GM23338 (cell line): ENCODE data around the gene FAM193B. TPM values are rescaled to one million over a fixed set of nuclear protein-coding genes. Genes with fewer than 3 reads are reported as not detected.
A peak's percentile ranks its signal among the peaks of the same experiment; 100 is the strongest.

Source experiments
- ATAC-seq: fragments of 200-7000 bp; cut with Tn5 transposase; 3 replicates; pipeline ENCODE4 v1.9.1; 2020
- DNase-seq: peaks from one replicate; pipeline ENCODE4 v3.0.0-alpha.2; 2015; ENCODE audit warnings: low spot score
- H2AFZ ChIP-seq: fragments of 200-600 bp; sonication (generic); 2 replicates; pipeline ENCODE4 v1.8.0; 2016; ENCODE audit warnings: antibody characterized with exemption, mild to moderate bottlenecking, moderate library complexity
- H3F3A ChIP-seq: fragments of 200-600 bp; sonication (generic); replicated peaks from 2 replicates; pipeline ENCODE4 v1.8.0; 2017; ENCODE audit warnings: antibody characterized with exemption, mixed run types, low read depth
- H3K27ac ChIP-seq: fragments of 200-600 bp; sonication (generic); 2 replicates; pipeline ENCODE4 v1.6.1; 2016; ENCODE audit warnings: low read depth
- H3K27me3 ChIP-seq: fragments of 200-600 bp; sonication (generic); 2 replicates; pipeline ENCODE4 v1.8.0; 2016; ENCODE audit warnings: mild to moderate bottlenecking, mixed run types, moderate library complexity; ENCODE audit not compliant: insufficient read depth
- H3K36me3 ChIP-seq: fragments of 200-600 bp; sonication (generic); 2 replicates; pipeline ENCODE4 v1.8.0; 2016; ENCODE audit warnings: mild to moderate bottlenecking; ENCODE audit not compliant: insufficient read depth
- H3K4me1 ChIP-seq: fragments of 200-600 bp; sonication (generic); 2 replicates; pipeline ENCODE4 v1.8.0; 2016; ENCODE audit warnings: mild to moderate bottlenecking, moderate library complexity; ENCODE audit not compliant: insufficient read depth
- H3K4me2 ChIP-seq: fragments of 200-600 bp; sonication (generic); 2 replicates; pipeline ENCODE4 v1.7.1; 2017; ENCODE audit warnings: mixed run types
- H3K4me3 ChIP-seq: fragments of 200-600 bp; sonication (generic); 2 replicates; pipeline ENCODE4 v1.6.1; 2016; ENCODE audit warnings: mixed run types
- H3K79me2 ChIP-seq: fragments of 200-600 bp; sonication (generic); replicated peaks from 2 replicates; pipeline ENCODE4 v1.8.0; 2017; ENCODE audit warnings: mild to moderate bottlenecking; ENCODE audit not compliant: insufficient read depth
- H3K9me2 ChIP-seq: fragments of 200-600 bp; sonication (generic); 2 replicates; pipeline ENCODE4 v1.8.0; 2017; ENCODE audit not compliant: insufficient read depth
- H4K20me1 ChIP-seq: fragments of 200-600 bp; sonication (generic); replicated peaks from 2 replicates; pipeline ENCODE4 v1.8.0; 2017; ENCODE audit warnings: mild to moderate bottlenecking; ENCODE audit not compliant: insufficient read depth
- H3K27ac Mint-ChIP-seq: 2 replicates; pipeline ENCODE4 v1.8.0; 2020; ENCODE audit warnings: inconsistent platforms, mild to moderate bottlenecking, moderate library complexity, mixed read lengths
- H3K27me3 Mint-ChIP-seq: 3 replicates; pipeline ENCODE4 v1.8.0; 2022; ENCODE audit warnings: low read depth, mild to moderate bottlenecking, moderate library complexity, mixed read lengths, inconsistent platforms; ENCODE audit not compliant: insufficient read depth, poor library complexity
- H3K36me3 Mint-ChIP-seq: 3 replicates; pipeline ENCODE4 v1.8.0; 2021; ENCODE audit warnings: low read depth, mild to moderate bottlenecking, inconsistent platforms, moderate library complexity, mixed read lengths
- H3K4me1 Mint-ChIP-seq: 3 replicates; pipeline ENCODE4 v1.8.0; 2020; ENCODE audit warnings: mild to moderate bottlenecking, inconsistent platforms, mixed read lengths
- H3K4me3 Mint-ChIP-seq: 3 replicates; pipeline ENCODE4 v1.8.0; 2021; ENCODE audit warnings: moderate library complexity, mild to moderate bottlenecking, inconsistent platforms, mixed read lengths
- H3K9me3 Mint-ChIP-seq: 3 replicates; pipeline ENCODE4 v1.8.0; 2020; ENCODE audit warnings: moderate library complexity, mild to moderate bottlenecking, inconsistent platforms, mixed read lengths
- CREB1 ChIP-seq: fragments of 250-450 bp; sonication (Bioruptor Pico); IDR thresholded peaks from 2 replicates; pipeline ENCODE4 v1.5.0; 2020; ENCODE audit warnings: low read depth, mild to moderate bottlenecking, moderate library complexity
- CTCF ChIP-seq, 2 experiments: fragments of 200-600 bp in 1 of 2; sonication (generic) in 1 of 2; conservative IDR thresholded peaks; 2 replicates each; pipeline versions ENCODE4 v1.5.1 to v1.6.1; 2016 to 2017; ENCODE audit warnings: antibody characterized with exemption in 2 of 2, low read depth in 2 of 2, mild to moderate bottlenecking in 2 of 2, moderate library complexity in 1 of 2
- EZH2 ChIP-seq: fragments of 200-600 bp; sonication (generic); IDR thresholded peaks from one replicate; pipeline ENCODE4 v1.8.0; 2017; ENCODE audit warnings: antibody characterized with exemption, mild to moderate bottlenecking, low read depth; ENCODE audit not compliant: unreplicated experiment
- EZH2phosphoT487 ChIP-seq: fragments of 200-600 bp; sonication (generic); IDR thresholded peaks from one replicate; pipeline ENCODE4 v1.8.1; 2018; ENCODE audit warnings: antibody characterized with exemption; ENCODE audit not compliant: unreplicated experiment
- NANOG ChIP-seq: IDR thresholded peaks from 2 replicates; pipeline ENCODE4 v1.6.1; 2016; ENCODE audit warnings: antibody characterized with exemption, borderline replicate concordance
- POLR2AphosphoS5 ChIP-seq: IDR thresholded peaks from 2 replicates; pipeline ENCODE4 v1.6.1; 2016; ENCODE audit warnings: antibody characterized with exemption, low read depth
- STAT1 ChIP-seq: IDR thresholded peaks from one replicate; pipeline ENCODE4 v1.6.1; 2016; ENCODE audit warnings: antibody characterized with exemption; ENCODE audit not compliant: unreplicated experiment
- ZNF114 ChIP-seq: fragments of 250-450 bp; sonication (Bioruptor Pico); IDR thresholded peaks from 2 replicates; pipeline ENCODE4 v1.5.0; 2020; ENCODE audit warnings: mild to moderate bottlenecking, moderate library complexity
- ZNF331 ChIP-seq: fragments of 250-450 bp; sonication (Bioruptor Pico); IDR thresholded peaks from 2 replicates; pipeline ENCODE4 v1.5.0; 2020; ENCODE audit warnings: low read depth, mild to moderate bottlenecking, moderate library complexity
- polyA plus RNA-seq: library from polyadenylated mRNA; unstranded; fragments of >200 nt; fragmentation: Nextera tagmentation; extraction: Ambion mirVana; gene quantifications from 2 replicates; pipeline ENCODE4 v1.2.1, GENCODE V29; 2016
- total RNA-seq: library from RNA; depleted of rRNA; stranded (reverse); fragments of >200 nt; shearing (Covaris generic); gene quantifications from 2 replicates; pipeline ENCODE4 v1.2.3, GENCODE V29; 2014
- TF ChIP-seq, protein P1 (sequence below): IDR thresholded peaks from 2 replicates; pipeline ENCODE4 v1.6.1; 2016; ENCODE audit warnings: antibody characterized with exemption

FAM193B gene
- total and polyA plus RNA-seq, 2 experiments from 2014 or later = 44.4 to 58.6 TPM

GRCh38 chr5:177555228-177555627 is 865 bp upstream of the FAM193B start:
- Histone ChIP-seq H4K20me1 (peaks cover 30% of the 10 kb centered on the region), H3K79me2 (peaks cover 36% of the 10 kb centered on the region), H3K4me1 (peaks cover 10% of the 10 kb centered on the region; the same call in 1 of the 2 replicates), H3K36me3 (peaks cover 11% of the 10 kb centered on the region; the same call in 1 of the 2 replicates), H3K4me3 (0 out of 2 replicates have a peak overlapping the region, but pooled peaks have one; percentile 50), H3K27me3 (no peaks in the 10 kb centered on the region), H2AFZ (no peak overlapping the region), H3K9me2 (no peaks in the 10 kb centered on the region), H3K27ac (no peak overlapping the region), H3K4me2 (no peak overlapping the region), H3F3A (peaks cover 15% of the 10 kb centered on the region)
- DNase-seq = no peak
- no peak overlapping the region for H3K27ac Mint-ChIP-seq
- no peak for ATAC-seq
- peaks cover 21% of the 10 kb centered on the region for H3K36me3 Mint-ChIP-seq
- TF ChIP-seq EZH2 (no peak), CTCF (conservative IDR thresholded peaks at IDR 0.05; ENCODE audit: low read depth in 2 of 2) (no peak), EZH2phosphoT487 (no peak), POLR2AphosphoS5 (no peak)
- TF ChIP-seq, protein P1, sequence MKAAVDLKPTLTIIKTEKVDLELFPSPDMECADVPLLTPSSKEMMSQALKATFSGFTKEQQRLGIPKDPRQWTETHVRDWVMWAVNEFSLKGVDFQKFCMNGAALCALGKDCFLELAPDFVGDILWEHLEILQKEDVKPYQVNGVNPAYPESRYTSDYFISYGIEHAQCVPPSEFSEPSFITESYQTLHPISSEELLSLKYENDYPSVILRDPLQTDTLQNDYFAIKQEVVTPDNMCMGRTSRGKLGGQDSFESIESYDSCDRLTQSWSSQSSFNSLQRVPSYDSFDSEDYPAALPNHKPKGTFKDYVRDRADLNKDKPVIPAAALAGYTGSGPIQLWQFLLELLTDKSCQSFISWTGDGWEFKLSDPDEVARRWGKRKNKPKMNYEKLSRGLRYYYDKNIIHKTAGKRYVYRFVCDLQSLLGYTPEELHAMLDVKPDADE = no peak
- H3K4me1 Mint-ChIP-seq = peaks cover 29% of the 10 kb centered on the region
- peaks cover 3% of the 10 kb centered on the region; the same call in 1 of the 3 replicates for H3K9me3 Mint-ChIP-seq
- peaks cover 12% of the 10 kb centered on the region for H3K27me3 Mint-ChIP-seq
- peak overlapping the region; percentile 71; the same call in 2 of the 3 replicates for H3K4me3 Mint-ChIP-seq

DNA sequence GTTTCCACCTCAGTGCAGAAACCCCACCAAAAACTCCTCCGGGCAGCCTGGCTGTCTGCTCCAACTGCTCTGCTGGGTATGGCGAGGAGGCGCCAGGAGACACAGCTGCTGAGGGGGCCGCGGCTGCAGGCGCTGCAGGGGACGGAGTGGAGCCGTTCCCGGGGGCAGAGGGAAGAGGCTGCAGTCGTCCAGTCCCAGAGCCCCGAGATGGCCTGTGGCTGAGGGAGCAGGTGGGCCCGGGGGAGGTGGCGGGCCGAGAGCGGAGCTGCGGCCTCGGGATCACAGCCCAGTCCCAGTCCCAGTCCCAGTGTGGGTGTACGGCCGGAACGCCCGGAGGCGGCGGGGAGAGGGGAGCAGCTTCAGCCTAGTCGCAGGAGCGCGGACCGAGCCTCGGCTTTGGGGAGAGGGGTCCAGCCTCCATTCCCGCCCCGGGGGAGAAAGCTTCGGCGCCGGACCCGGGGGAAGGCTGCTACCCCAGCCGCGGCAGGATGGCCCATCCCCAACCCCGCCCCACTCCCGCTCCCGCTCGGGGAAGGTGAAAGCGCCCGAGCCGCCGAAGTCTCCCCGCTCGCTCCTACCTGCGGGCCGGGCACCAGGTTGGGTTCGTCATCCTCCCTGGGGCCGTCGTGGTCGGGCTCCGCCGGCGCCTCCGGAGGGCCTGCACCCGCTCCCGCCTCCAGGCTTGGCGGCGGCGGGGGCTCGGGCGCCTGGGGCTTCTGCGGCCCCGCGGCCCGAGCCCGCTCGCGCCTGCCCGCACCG is 513 bp downstream of the FAM193B start:
- 0 out of 2 replicates have a peak overlapping the region, but pooled peaks have one; percentile 26 for H3K27ac ChIP-seq
- H3K4me2 ChIP-seq = peak overlapping the region; percentile 99
- peaks cover 10% of the 10 kb centered on the region; the same call in 1 of the 2 replicates for H3K4me1 ChIP-seq
- H4K20me1 ChIP-seq = peaks cover 40% of the 10 kb centered on the region
- no peaks in the 10 kb centered on the region for H3K27me3 ChIP-seq
- no peaks in the 10 kb centered on the region; the same call in 2 of the 3 replicates for H3K9me3 Mint-ChIP-seq
- DNase-seq (peak; percentile 42), ATAC-seq (peak; percentile 61)
- peaks cover 12% of the 10 kb centered on the region for H3K27me3 Mint-ChIP-seq
- peaks cover 11% of the 10 kb centered on the region; the same call in 1 of the 2 replicates for H3K36me3 ChIP-seq
- peaks cover 15% of the 10 kb centered on the region for H3F3A ChIP-seq
- peak overlapping the region; percentile 98 for H3K4me3 ChIP-seq
- H3K4me1 Mint-ChIP-seq = peaks cover 29% of the 10 kb centered on the region
- peaks cover 22% of the 10 kb centered on the region for H3K36me3 Mint-ChIP-seq
- no peak overlapping the region for H2AFZ ChIP-seq
- peak overlapping the region; percentile 85 for H3K4me3 Mint-ChIP-seq
- peaks cover 50% of the 10 kb centered on the region for H3K79me2 ChIP-seq
- no peaks in the 10 kb centered on the region for H3K9me2 ChIP-seq
- H3K27ac Mint-ChIP-seq = no peak overlapping the region
- TF ChIP-seq POLR2AphosphoS5 = no peak
- TF ChIP-seq CREB1 (CRISPR knock-in tag) = no peak
- TF ChIP-seq NANOG = no peak
- TF ChIP-seq EZH2 = no peak
- no peak for TF ChIP-seq ZNF331 (CRISPR knock-in tag)
- TF ChIP-seq CTCF (conservative IDR thresholded peaks at IDR 0.05; ENCODE audit: low read depth in 2 of 2) = no peak
- TF ChIP-seq ZNF114 = no peak
- TF ChIP-seq STAT1 = no peak
- TF ChIP-seq, protein P1 = no peak
